IPS-NIHi11 (cell line): ENCODE results near the gene IL1RAPL1.

Experiments
- DNase-seq: peaks from one replicate; pipeline ENCODE4 v3.0.0; 2012; ENCODE audit warnings: mixed read lengths, low spot score

The IL1RAPL1 gene

GRCh38 chrX:28979877-28980276, 392.6 kb downstream of the IL1RAPL1 start:
- no peak for DNase-seq

- no peak for DNase-seq
These were observed 394.7 kb downstream of the IL1RAPL1 start for GRCh38 chrX:28981952-28982351.

- no peak for DNase-seq
These were observed 401.0 kb downstream of the IL1RAPL1 start for GRCh38 chrX:28988246-28988645.

GRCh38 chrX:28997706-28998463, 410.6 kb downstream of the IL1RAPL1 start:
- no peak for DNase-seq

GRCh38 chrX:28998609-28999135, 411.4 kb downstream of the IL1RAPL1 start:
- no peak for DNase-seq

GRCh38 chrX:29012867-29013266, 425.6 kb downstream of the IL1RAPL1 start:
- DNase-seq: no peak

- DNase-seq: no peak
These were observed 436.0 kb downstream of the IL1RAPL1 start for GRCh38 chrX:29023207-29023606.

GRCh38 chrX:29024871-29025270, 437.6 kb downstream of the IL1RAPL1 start:
- no peak for DNase-seq

- no peak for DNase-seq
These were observed 452.3 kb downstream of the IL1RAPL1 start for GRCh38 chrX:29039501-29039900.

GRCh38 chrX:29040160-29040559, 452.9 kb downstream of the IL1RAPL1 start:
- DNase-seq: no peak

- DNase-seq: no peak
These were observed 455.1 kb downstream of the IL1RAPL1 start for GRCh38 chrX:29042341-29042740.

- DNase-seq: no peak
These were observed 456.5 kb downstream of the IL1RAPL1 start for GRCh38 chrX:29043746-29044145.

GRCh38 chrX:29044423-29045184, 457.4 kb downstream of the IL1RAPL1 start:
- DNase-seq: no peak

- no peak for DNase-seq
These were observed 478.2 kb downstream of the IL1RAPL1 start for GRCh38 chrX:29065477-29065876.

- no peak for DNase-seq
These were observed 479.3 kb downstream of the IL1RAPL1 start for GRCh38 chrX:29066516-29066915.

GRCh38 chrX:29067351-29067750, 480.1 kb downstream of the IL1RAPL1 start:
- DNase-seq: no peak

GRCh38 chrX:29071525-29072320, 484.5 kb downstream of the IL1RAPL1 start:
- DNase-seq: no peak

GRCh38 chrX:29082558-29082957, 495.3 kb downstream of the IL1RAPL1 start:
- DNase-seq: no peak

- no peak for DNase-seq
These were observed 496.6 kb downstream of the IL1RAPL1 start for GRCh38 chrX:29083823-29084222.

- DNase-seq: peak; percentile 2
These were observed 503.6 kb downstream of the IL1RAPL1 start for GRCh38 chrX:29090811-29091210.

GRCh38 chrX:29107231-29107630, 520.0 kb downstream of the IL1RAPL1 start:
- no peak for DNase-seq

- no peak for DNase-seq
These were observed 522.8 kb downstream of the IL1RAPL1 start for GRCh38 chrX:29110041-29110440.
